Measurements from ENCODE around the gene CFDP1. TPM values are rescaled to one million over a fixed set of nuclear protein-coding genes. Genes with fewer than 3 reads are reported as not detected.
A peak's percentile ranks its signal among the peaks of the same experiment; 100 is the strongest.
"Not testable (repeated sequence)": the region's sequence is repeated elsewhere in the genome, so short reads cannot be mapped to it uniquely, and the experiment has no call there.

Gene CFDP1
- total RNA-seq, 3 donors from 2014 or later (not counting 1 experiment from before 2014, with no cell fraction given) = 32.2 to 38.8 (median 32.3) TPM

DNA sequence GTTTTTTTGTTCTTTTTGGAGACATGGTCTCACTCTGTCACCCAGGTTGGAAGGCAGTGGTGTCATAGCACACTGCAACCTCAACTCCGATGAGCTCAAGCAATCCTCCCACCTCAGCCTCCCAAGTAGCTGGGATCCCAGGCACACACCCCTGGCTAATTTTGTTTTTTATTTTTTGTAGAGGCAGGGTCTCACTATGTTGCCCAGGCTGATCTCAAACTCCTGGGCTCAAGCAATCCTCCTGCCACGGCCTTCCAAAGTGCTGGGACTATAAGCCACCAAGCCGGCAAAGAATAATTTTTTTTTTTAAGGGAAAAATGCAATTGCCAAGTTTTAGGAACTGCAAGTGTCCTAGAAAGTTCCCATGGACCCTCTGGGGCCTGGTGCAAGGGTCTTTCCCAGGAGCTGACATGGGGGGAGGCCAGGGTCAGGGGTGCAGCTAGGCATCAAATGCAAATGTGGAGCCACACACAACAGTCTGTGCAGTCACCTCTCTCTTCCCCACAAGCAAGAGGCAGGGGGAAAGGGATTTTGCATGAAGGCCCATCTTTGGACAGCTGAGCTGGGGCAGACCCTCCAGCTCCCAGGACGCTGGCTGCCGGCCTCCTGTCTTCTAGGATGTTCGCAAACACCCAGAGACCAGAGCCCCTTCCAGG is 161.7 kb downstream of the CFDP1 start:
- no peaks in the 10 kb centered on the region for H3K36me3 ChIP-seq (ENCODE audit: control insufficient read depth, insufficient read depth, low read length)
- no peak overlapping the region for H3K27ac Mint-ChIP-seq

GRCh38 chr16:75269358-75269757 is 163.9 kb downstream of the CFDP1 start:
- H3K4me3 ChIP-seq (ENCODE audit: low read length); H3K36me3 Mint-ChIP-seq; intact Hi-C loops (cut with micrococcal nuclease); H3K9me3 ChIP-seq (ENCODE audit: control insufficient read depth, insufficient read depth, low read length); H3K27ac ChIP-seq (ENCODE audit: low read length); H3K4me3 Mint-ChIP-seq; H3K36me3 ChIP-seq (ENCODE audit: control insufficient read depth, insufficient read depth, low read length); H3K27ac Mint-ChIP-seq; H3K9me3 Mint-ChIP-seq; DNase-seq; ATAC-seq: not testable (repeated sequence)
- H3K4me1 Mint-ChIP-seq = peaks cover 0 to 13% of the 10 kb centered on the region in 2 donors
- 85% methylated on average over 9 of the region's 9 CpGs for WGBS (ENCODE audit: insufficient coverage)
- H3K27me3 ChIP-seq (ENCODE audit: control insufficient read depth, insufficient read depth, low read length) = peaks cover 41% of the 10 kb centered on the region
- peaks cover 35 to 49% of the 10 kb centered on the region in 2 donors for H3K27me3 Mint-ChIP-seq (ENCODE audit: low read depth in 2 of 2)
- H3K4me1 ChIP-seq (ENCODE audit: control insufficient read depth, insufficient read depth, low read length) = peaks cover 17% of the 10 kb centered on the region

More for the DNA sequence above, 161.7 kb downstream of the CFDP1 start:
- TF ChIP-seq, protein P1, sequence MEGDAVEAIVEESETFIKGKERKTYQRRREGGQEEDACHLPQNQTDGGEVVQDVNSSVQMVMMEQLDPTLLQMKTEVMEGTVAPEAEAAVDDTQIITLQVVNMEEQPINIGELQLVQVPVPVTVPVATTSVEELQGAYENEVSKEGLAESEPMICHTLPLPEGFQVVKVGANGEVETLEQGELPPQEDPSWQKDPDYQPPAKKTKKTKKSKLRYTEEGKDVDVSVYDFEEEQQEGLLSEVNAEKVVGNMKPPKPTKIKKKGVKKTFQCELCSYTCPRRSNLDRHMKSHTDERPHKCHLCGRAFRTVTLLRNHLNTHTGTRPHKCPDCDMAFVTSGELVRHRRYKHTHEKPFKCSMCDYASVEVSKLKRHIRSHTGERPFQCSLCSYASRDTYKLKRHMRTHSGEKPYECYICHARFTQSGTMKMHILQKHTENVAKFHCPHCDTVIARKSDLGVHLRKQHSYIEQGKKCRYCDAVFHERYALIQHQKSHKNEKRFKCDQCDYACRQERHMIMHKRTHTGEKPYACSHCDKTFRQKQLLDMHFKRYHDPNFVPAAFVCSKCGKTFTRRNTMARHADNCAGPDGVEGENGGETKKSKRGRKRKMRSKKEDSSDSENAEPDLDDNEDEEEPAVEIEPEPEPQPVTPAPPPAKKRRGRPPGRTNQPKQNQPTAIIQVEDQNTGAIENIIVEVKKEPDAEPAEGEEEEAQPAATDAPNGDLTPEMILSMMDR (IDR thresholded peaks at IDR 0.05) = no peak
- Histone ChIP-seq H3K4me3 (ENCODE audit: low read length) (no peak overlapping the region), H3K4me1 (ENCODE audit: control insufficient read depth, insufficient read depth, low read length) (peaks cover 4% of the 10 kb centered on the region), H3K27me3 (ENCODE audit: control insufficient read depth, insufficient read depth, low read length) (peaks cover 30% of the 10 kb centered on the region), H3K9me3 (ENCODE audit: control insufficient read depth, insufficient read depth, low read length) (no peaks in the 10 kb centered on the region), H3K27ac (ENCODE audit: low read length) (no peak overlapping the region)
- WGBS (ENCODE audit: insufficient coverage) = 94% methylated on average over 6 of the region's 6 CpGs
- Mint-ChIP-seq H3K4me3 (no peak overlapping the region), H3K9me3 (no peaks in the 10 kb centered on the region), H3K36me3 (no peaks in the 10 kb centered on the region), H3K27me3 (ENCODE audit: low read depth in 2 of 2) (peaks cover 26 to 54% of the 10 kb centered on the region in 2 donors), H3K4me1 (peaks cover 0 to 6% of the 10 kb centered on the region in 2 donors)
- DNase-seq (no peak), ATAC-seq (no peak)
- intact Hi-C loops (cut with micrococcal nuclease) = no loop called here

DNA sequence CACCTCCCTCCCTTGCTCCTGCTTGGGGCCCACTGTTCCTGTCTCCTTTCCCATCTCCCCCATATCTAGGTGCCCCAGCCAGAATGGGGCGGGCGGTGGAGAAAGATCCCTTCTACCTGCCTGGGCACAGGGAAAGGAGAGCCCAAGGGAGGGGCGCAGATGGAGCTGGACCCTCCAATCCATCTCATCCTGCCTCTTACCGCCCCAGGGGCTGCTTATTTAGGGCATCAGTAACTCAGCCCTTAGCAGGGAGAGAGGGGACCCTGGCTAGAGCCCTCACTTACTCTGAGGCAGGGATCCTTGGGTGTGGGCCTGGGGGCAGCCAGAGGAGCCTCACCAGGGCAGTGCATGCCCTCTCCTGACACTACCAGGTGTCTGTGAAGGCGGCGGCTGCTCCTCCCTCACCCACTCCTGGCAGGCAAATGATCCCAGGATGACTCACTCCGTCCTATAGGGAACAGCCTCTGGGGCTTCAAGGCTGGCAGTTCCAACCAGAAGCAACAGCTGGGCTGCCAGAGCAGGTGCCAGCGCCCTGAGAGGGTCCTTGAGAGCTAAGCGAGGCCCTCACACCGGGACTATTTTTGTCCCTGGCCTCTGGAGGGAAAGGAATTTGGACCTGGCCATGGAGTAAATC is 165.6 kb downstream of the CFDP1 start:
- 91% methylated on average over 10 of the region's 10 CpGs for WGBS (ENCODE audit: insufficient coverage)
- intact Hi-C loops (cut with micrococcal nuclease) = no loop called here
- Histone ChIP-seq H3K27ac (ENCODE audit: low read length) (no peak overlapping the region), H3K4me3 (ENCODE audit: low read length) (no peak overlapping the region), H3K27me3 (ENCODE audit: control insufficient read depth, insufficient read depth, low read length) (peaks cover 45% of the 10 kb centered on the region), H3K4me1 (ENCODE audit: control insufficient read depth, insufficient read depth, low read length) (peaks cover 17% of the 10 kb centered on the region), H3K36me3 (ENCODE audit: control insufficient read depth, insufficient read depth, low read length) (no peaks in the 10 kb centered on the region), H3K9me3 (ENCODE audit: control insufficient read depth, insufficient read depth, low read length) (no peaks in the 10 kb centered on the region)
- Mint-ChIP-seq H3K27ac (no peak overlapping the region), H3K36me3 (no peaks in the 10 kb centered on the region), H3K4me1 (peaks cover 0 to 13% of the 10 kb centered on the region in 2 donors), H3K27me3 (ENCODE audit: low read depth in 2 of 2) (peaks cover 43 to 46% of the 10 kb centered on the region in 2 donors), H3K4me3 (no peak overlapping the region), H3K9me3 (no peaks in the 10 kb centered on the region)
- TF ChIP-seq, protein P1 (IDR thresholded peaks at IDR 0.05) = no peak
- DNase-seq = no peak
- ATAC-seq = no peak

GRCh38 chr16:75266738-75267630 is 166.3 kb downstream of the CFDP1 start:
- ATAC-seq = no peak
- no peaks in the 10 kb centered on the region for H3K9me3 ChIP-seq (ENCODE audit: control insufficient read depth, insufficient read depth, low read length)
- WGBS (ENCODE audit: insufficient coverage) = 83% methylated on average over 27 of the region's 27 CpGs
- Mint-ChIP-seq H3K27ac (no peak overlapping the region), H3K9me3 (no peaks in the 10 kb centered on the region), H3K27me3 (ENCODE audit: low read depth in 2 of 2) (peaks cover 47 to 50% of the 10 kb centered on the region in 2 donors), H3K4me1 (peaks cover 0 to 13% of the 10 kb centered on the region in 2 donors), H3K4me3 (peak overlapping the region; percentile 72), H3K36me3 (no peaks in the 10 kb centered on the region)
- no peak for DNase-seq
- no peaks in the 10 kb centered on the region for H3K36me3 ChIP-seq (ENCODE audit: control insufficient read depth, insufficient read depth, low read length)
- intact Hi-C loops (cut with micrococcal nuclease) = no loop called here
- TF ChIP-seq, protein P1 (IDR thresholded peaks at IDR 0.05) = no peak
- H3K4me3 ChIP-seq (ENCODE audit: low read length) = no peak overlapping the region
- no peak overlapping the region for H3K27ac ChIP-seq (ENCODE audit: low read length)
- peaks cover 43% of the 10 kb centered on the region for H3K27me3 ChIP-seq (ENCODE audit: control insufficient read depth, insufficient read depth, low read length)
- H3K4me1 ChIP-seq (ENCODE audit: control insufficient read depth, insufficient read depth, low read length) = peaks cover 14% of the 10 kb centered on the region
